IMR-90 (cell line): ENCODE results near the gene DLL4. TPM values are rescaled to one million over a fixed set of nuclear protein-coding genes. Genes with fewer than 3 reads are reported as not detected.

ENCODE experiments used
- ATAC-seq: fragments of 200-7000 bp; cut with Tn5 transposase; 2 replicates; pipeline ENCODE4 v1.9.1; 2020; ENCODE audit warnings: low read depth, mild to moderate bottlenecking, moderate library complexity
- BruUV-seq: library from RNA; stranded (reverse); fragments of 400-500 nt; replicated peaks from 2 replicates; lab custom pipeline; 2021; lab: Mats Ljungman, UMichigan
- CTCF ChIA-PET: fragments of 300-600 bp; formaldehyde crosslinking; extraction: SDS; loops from one replicate; lab custom pipeline; 2021; ENCODE audit warnings: antibody characterized with exemption; lab: Yijun Ruan, JAX
- POLR2A ChIA-PET: fragments of 300-600 bp; sonication (Branson Sonifier 250); formaldehyde crosslinking; loops from one replicate; lab custom pipeline; 2022; ENCODE audit warnings: antibody characterized with exemption; ENCODE audit not compliant: unreplicated experiment; lab: Charles Lee
- DNase-seq: peaks from one replicate; pipeline ENCODE4 v3.0.0; 2013
- H2AFZ ChIP-seq: replicated peaks from 2 replicates; pipeline ENCODE3; 2013; ENCODE audit warnings: low read length, mild to moderate bottlenecking; ENCODE audit not compliant: poor library complexity
- H2AK5ac ChIP-seq: 2 replicates; pipeline ENCODE4 v1.6.1; 2013; ENCODE audit warnings: low read depth, low read length, inconsistent platforms
- H2AK9ac ChIP-seq: replicated peaks from 2 replicates; pipeline ENCODE3; 2013; ENCODE audit warnings: mild to moderate bottlenecking, low read depth, low read length, moderate library complexity; ENCODE audit not compliant: poor library complexity
- H2BK120ac ChIP-seq: 2 replicates; pipeline ENCODE4 v1.6.1; 2013; ENCODE audit warnings: low read depth, low read length, inconsistent platforms
- H2BK15ac ChIP-seq: 3 replicates; pipeline ENCODE4 v1.6.1; 2013; ENCODE audit warnings: low read depth, low read length, inconsistent platforms
- H2BK20ac ChIP-seq: 2 replicates; pipeline ENCODE4 v1.6.1; 2013; ENCODE audit warnings: low read depth, mild to moderate bottlenecking, inconsistent platforms, low read length, moderate library complexity
- H2BK5ac ChIP-seq: 2 replicates; pipeline ENCODE4 v1.6.1; 2013; ENCODE audit warnings: mild to moderate bottlenecking, low read depth, low read length, inconsistent platforms; ENCODE audit not compliant: poor library complexity, severe bottlenecking
- H3K14ac ChIP-seq: replicated peaks from 2 replicates; pipeline ENCODE4 v1.6.1; 2013; ENCODE audit warnings: low read depth, low read length, inconsistent platforms
- H3K18ac ChIP-seq: 2 replicates; pipeline ENCODE4 v1.6.1; 2013; ENCODE audit warnings: low read depth, low read length, control low read depth
- H3K23ac ChIP-seq: 2 replicates; pipeline ENCODE4 v1.6.1; 2013; ENCODE audit warnings: low read depth, low read length, inconsistent platforms
- H3K27ac ChIP-seq: 2 replicates; pipeline ENCODE4 v1.5.1; 2013; ENCODE audit warnings: mild to moderate bottlenecking, control low read depth, low read length; ENCODE audit not compliant: insufficient read depth
- H3K27me3 ChIP-seq: 2 replicates; pipeline ENCODE4 v1.6.1; 2013; ENCODE audit warnings: low read length; ENCODE audit not compliant: control insufficient read depth, insufficient read depth
- H3K36me3 ChIP-seq: 2 replicates; pipeline ENCODE4 v1.6.1; 2013; ENCODE audit warnings: low read length, mixed read lengths; ENCODE audit not compliant: control insufficient read depth, insufficient read depth
- H3K4ac ChIP-seq: 2 replicates; pipeline ENCODE4 v1.6.1; 2013; ENCODE audit warnings: low read depth, low read length, inconsistent platforms
- H3K4me1 ChIP-seq: 2 replicates; pipeline ENCODE4 v1.6.1; 2013; ENCODE audit warnings: low read length, mixed read lengths; ENCODE audit not compliant: control insufficient read depth, insufficient read depth
- H3K4me2 ChIP-seq: 2 replicates; pipeline ENCODE4 v1.6.1; 2013; ENCODE audit warnings: low read depth, mild to moderate bottlenecking, control low read depth, low read length, moderate library complexity
- H3K4me3 ChIP-seq: 2 replicates; pipeline ENCODE4 v1.5.1; 2013; ENCODE audit warnings: low read depth, mild to moderate bottlenecking, control low read depth, low read length, moderate library complexity; ENCODE audit not compliant: insufficient read depth
- H3K56ac ChIP-seq: 2 replicates; pipeline ENCODE4 v1.6.1; 2013; ENCODE audit warnings: low read length, inconsistent platforms; ENCODE audit not compliant: insufficient read depth; ENCODE audit errors: extremely low read depth
- H3K79me1 ChIP-seq, 2 experiments: 2 replicates each; pipeline ENCODE4 v1.6.1; 2013; ENCODE audit warnings: low read length in 2 of 2, inconsistent platforms in 1 of 2, low read depth in 1 of 2
- H3K9ac ChIP-seq: 2 replicates; pipeline ENCODE4 v1.6.1; 2013; ENCODE audit warnings: low read depth, low read length, control low read depth
- H3K9me1 ChIP-seq: 2 replicates; pipeline ENCODE4 v1.6.1; 2013; ENCODE audit warnings: low read length, inconsistent platforms; ENCODE audit not compliant: insufficient read depth
- H3K9me3 ChIP-seq: 2 replicates; pipeline ENCODE4 v1.6.1; 2013; ENCODE audit warnings: low read length; ENCODE audit not compliant: control insufficient read depth, insufficient read depth
- H4K20me1 ChIP-seq: 2 replicates; pipeline ENCODE4 v1.6.1; 2013; ENCODE audit warnings: low read length, inconsistent platforms; ENCODE audit not compliant: insufficient read depth
- H4K5ac ChIP-seq: 2 replicates; pipeline ENCODE4 v1.6.1; 2013; ENCODE audit warnings: mild to moderate bottlenecking, low read depth, low read length, control low read depth
- H4K8ac ChIP-seq, 2 experiments: 2 replicates each; pipeline ENCODE4 v1.6.1; 2013; ENCODE audit warnings: low read depth in 2 of 2, low read length in 2 of 2, control low read depth in 1 of 2, inconsistent platforms in 1 of 2
- H4K91ac ChIP-seq: 2 replicates; pipeline ENCODE4 v1.6.1; 2013; ENCODE audit warnings: low read depth, low read length, inconsistent platforms; ENCODE audit not compliant: insufficient read depth
- BHLHE40 ChIP-seq: fragments of 150-350 bp; IDR thresholded peaks from 2 replicates; pipeline ENCODE4 v1.6.1; 2016; ENCODE audit warnings: mild to moderate bottlenecking, low read depth, low read length
- CEBPB ChIP-seq: IDR thresholded peaks from 2 replicates; pipeline ENCODE4 v1.6.1; 2012; ENCODE audit warnings: low read depth, low read length, improper control_type of control experiment
- CHD1 ChIP-seq: IDR thresholded peaks from 2 replicates; pipeline ENCODE4 v1.6.1; 2012; ENCODE audit warnings: low read depth, low read length, improper control_type of control experiment
- FOS ChIP-seq: fragments of 150-350 bp; IDR thresholded peaks from 2 replicates; pipeline ENCODE4 v1.6.1; 2016; ENCODE audit warnings: low read depth, low read length
- MAFK ChIP-seq: IDR thresholded peaks from 2 replicates; pipeline ENCODE4 v1.6.1; 2012; ENCODE audit warnings: low read depth, low read length, improper control_type of control experiment
- MAZ ChIP-seq: IDR thresholded peaks from 2 replicates; pipeline ENCODE4 v1.6.1; 2012; ENCODE audit warnings: low read depth, mild to moderate bottlenecking, low read length, improper control_type of control experiment, moderate library complexity, borderline replicate concordance
- MXI1 ChIP-seq: IDR thresholded peaks from 2 replicates; pipeline ENCODE4 v1.6.1; 2012; ENCODE audit warnings: low read depth, mild to moderate bottlenecking, low read length, moderate library complexity, borderline replicate concordance
- NFE2L2 ChIP-seq: fragments of 150-350 bp; IDR thresholded peaks from 2 replicates; pipeline ENCODE4 v1.6.1; 2016; ENCODE audit warnings: low read depth, mild to moderate bottlenecking, low read length
- POLR2A ChIP-seq: IDR thresholded peaks from 2 replicates; pipeline ENCODE4 v1.6.1; 2012; ENCODE audit warnings: mild to moderate bottlenecking, low read depth, low read length
- RAD21 ChIP-seq: IDR thresholded peaks from 2 replicates; pipeline ENCODE4 v1.6.1; 2012; ENCODE audit warnings: low read length, improper control_type of control experiment
- RCOR1 ChIP-seq: IDR thresholded peaks from 2 replicates; pipeline ENCODE4 v1.6.1; 2012; ENCODE audit warnings: mild to moderate bottlenecking, low read length, improper control_type of control experiment; ENCODE audit not compliant: insufficient replicate concordance
- RFX5 ChIP-seq: IDR thresholded peaks from 2 replicates; pipeline ENCODE4 v1.8.0; 2012; ENCODE audit warnings: low read depth, mild to moderate bottlenecking, low read length, moderate library complexity
- WGBS, 2 experiments: methylation state at CpG; one replicate each; pipeline versions ENCODE4 v1.1.5 to v1.1.7; 2013; ENCODE audit warnings: missing lambda C conversion rate in 2 of 2; ENCODE audit not compliant: insufficient read length in 1 of 2; ENCODE audit errors: extremely low coverage in 2 of 2; 5-methylcytosine and 5-hydroxymethylcytosine counted together
- dilution Hi-C: fragments of 300-500 bp; cut with HindIII; formaldehyde crosslinking; loops from one replicate; pipeline ENCODE4 v1.14.3; 2018; ENCODE audit warnings: low sequenced_read_pairs; ENCODE audit not compliant: unreplicated experiment
- in situ Hi-C: fragments of 300-500 bp; cut with MboI; formaldehyde crosslinking; loops from 3 replicates; pipeline ENCODE4 v1.14.3; 2019; ENCODE audit warnings: low sequenced_read_pairs, inconsistent platforms, mixed read lengths
- intact Hi-C: fragments of 100-400 bp; cut with micrococcal nuclease; formaldehyde crosslinking; loops from 2 replicates; pipeline ENCODE4 v1.10.0; 2022
- polyA plus RNA-seq, 3 experiments: library from polyadenylated mRNA; depleted of rRNA; stranded (reverse); fragments of >200 nt; gene quantifications; 2 replicates each; pipeline ENCODE4 v1.2.3, GENCODE V29; 2012; ENCODE audit warnings: low replicate concordance in 1 of 3
- total RNA-seq: library from RNA; depleted of rRNA; stranded (reverse); fragments of >200 nt; gene quantifications from 2 replicates; pipeline ENCODE4 v1.2.3, GENCODE V29; 2012
- TF ChIP-seq, protein P1 (sequence below): fragments of 150-350 bp; IDR thresholded peaks from 2 replicates; pipeline ENCODE4 v1.6.1; 2016; ENCODE audit warnings: low read depth, mild to moderate bottlenecking, low read length, moderate library complexity, borderline replicate concordance
- TF ChIP-seq, protein P2 (sequence below): conservative IDR thresholded peaks from 2 replicates; pipeline ENCODE4 v1.5.1; 2012; ENCODE audit warnings: mild to moderate bottlenecking, low read depth, low read length, improper control_type of control experiment
- TF ChIP-seq, protein P3 (sequence below): fragments of 150-350 bp; IDR thresholded peaks from 2 replicates; pipeline ENCODE4 v1.6.1; 2017; ENCODE audit warnings: mild to moderate bottlenecking, antibody characterized with exemption, low read length, low read depth

Gene DLL4
- total and polyA plus RNA-seq, 2 of the 4 experiments (the other 2 are of a cell fraction) = 1.8 to 3.4 TPM

DNA sequence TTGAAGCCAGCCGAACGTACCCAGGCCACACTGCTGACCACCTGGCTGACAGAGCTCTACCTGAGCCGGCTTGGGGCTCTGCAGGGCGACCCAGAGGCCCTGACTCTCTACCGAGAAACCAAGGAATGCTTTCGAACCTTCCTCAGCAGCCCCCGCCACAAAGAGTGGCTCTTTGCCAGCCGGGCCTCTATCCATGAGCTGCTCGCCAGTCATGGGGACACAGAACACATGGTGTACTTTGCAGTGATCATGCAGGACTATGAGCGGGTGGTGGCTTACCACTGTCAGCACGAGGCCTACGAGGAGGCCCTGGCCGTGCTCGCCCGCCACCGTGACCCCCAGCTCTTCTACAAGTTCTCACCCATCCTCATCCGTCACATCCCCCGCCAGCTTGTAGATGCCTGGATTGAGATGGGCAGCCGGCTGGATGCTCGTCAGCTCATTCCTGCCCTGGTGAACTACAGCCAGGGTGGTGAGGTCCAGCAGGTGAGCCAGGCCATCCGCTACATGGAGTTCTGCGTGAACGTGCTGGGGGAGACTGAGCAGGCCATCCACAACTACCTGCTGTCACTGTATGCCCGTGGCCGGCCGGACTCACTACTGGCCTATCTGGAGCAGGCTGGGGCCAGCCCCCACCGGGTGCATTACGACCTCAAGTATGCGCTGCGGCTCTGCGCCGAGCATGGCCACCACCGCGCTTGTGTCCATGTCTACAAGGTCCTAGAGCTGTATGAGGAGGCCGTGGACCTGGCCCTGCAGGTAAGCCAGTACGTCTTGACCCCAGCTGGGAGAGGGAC, 28.7 kb upstream of the DLL4 start:
- H3K56ac ChIP-seq = no peak overlapping the region
- H3K9me3 ChIP-seq = no peaks in the 10 kb centered on the region
- no peak overlapping the region for H4K91ac ChIP-seq
- H3K14ac ChIP-seq = no peak overlapping the region
- intact Hi-C loops (loop anchor here (10.0 kb wide), 1 partner anchor 214 kb away; the partner anchor contains the start of gene INO80), dilution Hi-C loops (no loop called here), in situ Hi-C loops (loop anchor here (5.0 to 10.0 kb wide), 2 partner anchors 124 to 287 kb away; no protein-coding TSS in a partner anchor)
- H3K18ac ChIP-seq = no peak overlapping the region
- POLR2A ChIA-PET = no interaction called here
- 86% methylated on average over 29 of the region's 36 CpGs; no CpG with 5 or more reads in 1 of the 2 experiments for WGBS, 2 experiments
- peaks cover 3% of the 10 kb centered on the region; the same call in 1 of the 2 replicates for H3K4me1 ChIP-seq
- H3K9ac ChIP-seq = no peak overlapping the region
- H3K27ac ChIP-seq = no peak overlapping the region
- no peak overlapping the region for H2AK9ac ChIP-seq
- H2AFZ ChIP-seq = peak overlapping the region; percentile 35
- no peak overlapping the region for H3K23ac ChIP-seq
- no peak overlapping the region for H3K4me2 ChIP-seq
- no peak overlapping the region for H2BK15ac ChIP-seq
- peaks cover 12 to 47% of the 10 kb centered on the region in 2 experiments for H3K79me1 ChIP-seq
- H4K8ac ChIP-seq = no peak overlapping the region
- H2BK5ac ChIP-seq = no peak overlapping the region
- CTCF ChIA-PET = no interaction called here
- no peak for DNase-seq
- H2BK20ac ChIP-seq = no peak overlapping the region
- no peak overlapping the region for H2AK5ac ChIP-seq
- no peak for ATAC-seq
- H3K9me1 ChIP-seq = 0 out of 2 replicates have a peak, but pooled peaks cover 3% of the 10 kb centered on the region
- no peak overlapping the region for H3K4me3 ChIP-seq
- no peak overlapping the region for H3K4ac ChIP-seq
- H3K27me3 ChIP-seq = no peaks in the 10 kb centered on the region
- no peak overlapping the region for H4K5ac ChIP-seq
- no peak overlapping the region for H2BK120ac ChIP-seq
- no TSS peak for BruUV-seq
- H4K20me1 ChIP-seq = peaks cover 37% of the 10 kb centered on the region
- H3K36me3 ChIP-seq = peaks cover 58% of the 10 kb centered on the region
- TF ChIP-seq, protein P1, sequence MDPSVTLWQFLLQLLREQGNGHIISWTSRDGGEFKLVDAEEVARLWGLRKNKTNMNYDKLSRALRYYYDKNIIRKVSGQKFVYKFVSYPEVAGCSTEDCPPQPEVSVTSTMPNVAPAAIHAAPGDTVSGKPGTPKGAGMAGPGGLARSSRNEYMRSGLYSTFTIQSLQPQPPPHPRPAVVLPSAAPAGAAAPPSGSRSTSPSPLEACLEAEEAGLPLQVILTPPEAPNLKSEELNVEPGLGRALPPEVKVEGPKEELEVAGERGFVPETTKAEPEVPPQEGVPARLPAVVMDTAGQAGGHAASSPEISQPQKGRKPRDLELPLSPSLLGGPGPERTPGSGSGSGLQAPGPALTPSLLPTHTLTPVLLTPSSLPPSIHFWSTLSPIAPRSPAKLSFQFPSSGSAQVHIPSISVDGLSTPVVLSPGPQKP = no peak
- TF ChIP-seq RAD21 = no peak
- no peak for TF ChIP-seq BHLHE40
- TF ChIP-seq POLR2A = no peak
- TF ChIP-seq RFX5 = no peak
- TF ChIP-seq, protein P2, sequence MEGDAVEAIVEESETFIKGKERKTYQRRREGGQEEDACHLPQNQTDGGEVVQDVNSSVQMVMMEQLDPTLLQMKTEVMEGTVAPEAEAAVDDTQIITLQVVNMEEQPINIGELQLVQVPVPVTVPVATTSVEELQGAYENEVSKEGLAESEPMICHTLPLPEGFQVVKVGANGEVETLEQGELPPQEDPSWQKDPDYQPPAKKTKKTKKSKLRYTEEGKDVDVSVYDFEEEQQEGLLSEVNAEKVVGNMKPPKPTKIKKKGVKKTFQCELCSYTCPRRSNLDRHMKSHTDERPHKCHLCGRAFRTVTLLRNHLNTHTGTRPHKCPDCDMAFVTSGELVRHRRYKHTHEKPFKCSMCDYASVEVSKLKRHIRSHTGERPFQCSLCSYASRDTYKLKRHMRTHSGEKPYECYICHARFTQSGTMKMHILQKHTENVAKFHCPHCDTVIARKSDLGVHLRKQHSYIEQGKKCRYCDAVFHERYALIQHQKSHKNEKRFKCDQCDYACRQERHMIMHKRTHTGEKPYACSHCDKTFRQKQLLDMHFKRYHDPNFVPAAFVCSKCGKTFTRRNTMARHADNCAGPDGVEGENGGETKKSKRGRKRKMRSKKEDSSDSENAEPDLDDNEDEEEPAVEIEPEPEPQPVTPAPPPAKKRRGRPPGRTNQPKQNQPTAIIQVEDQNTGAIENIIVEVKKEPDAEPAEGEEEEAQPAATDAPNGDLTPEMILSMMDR = no peak
- no peak for TF ChIP-seq RCOR1
- no peak for TF ChIP-seq MXI1
- TF ChIP-seq, protein P3, sequence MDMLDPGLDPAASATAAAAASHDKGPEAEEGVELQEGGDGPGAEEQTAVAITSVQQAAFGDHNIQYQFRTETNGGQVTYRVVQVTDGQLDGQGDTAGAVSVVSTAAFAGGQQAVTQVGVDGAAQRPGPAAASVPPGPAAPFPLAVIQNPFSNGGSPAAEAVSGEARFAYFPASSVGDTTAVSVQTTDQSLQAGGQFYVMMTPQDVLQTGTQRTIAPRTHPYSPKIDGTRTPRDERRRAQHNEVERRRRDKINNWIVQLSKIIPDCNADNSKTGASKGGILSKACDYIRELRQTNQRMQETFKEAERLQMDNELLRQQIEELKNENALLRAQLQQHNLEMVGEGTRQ = no peak
- TF ChIP-seq CEBPB = no peak
- no peak for TF ChIP-seq CHD1
- TF ChIP-seq MAZ = no peak
- TF ChIP-seq NFE2L2 = no peak
- TF ChIP-seq MAFK = no peak
- TF ChIP-seq FOS = no peak
